ENCODE data around the gene DYTN. TPM values are rescaled to one million over a fixed set of nuclear protein-coding genes. Genes with fewer than 3 reads are reported as not detected.

Gene DYTN
- total and polyA plus RNA-seq, 2 donors = not detected

DNA sequence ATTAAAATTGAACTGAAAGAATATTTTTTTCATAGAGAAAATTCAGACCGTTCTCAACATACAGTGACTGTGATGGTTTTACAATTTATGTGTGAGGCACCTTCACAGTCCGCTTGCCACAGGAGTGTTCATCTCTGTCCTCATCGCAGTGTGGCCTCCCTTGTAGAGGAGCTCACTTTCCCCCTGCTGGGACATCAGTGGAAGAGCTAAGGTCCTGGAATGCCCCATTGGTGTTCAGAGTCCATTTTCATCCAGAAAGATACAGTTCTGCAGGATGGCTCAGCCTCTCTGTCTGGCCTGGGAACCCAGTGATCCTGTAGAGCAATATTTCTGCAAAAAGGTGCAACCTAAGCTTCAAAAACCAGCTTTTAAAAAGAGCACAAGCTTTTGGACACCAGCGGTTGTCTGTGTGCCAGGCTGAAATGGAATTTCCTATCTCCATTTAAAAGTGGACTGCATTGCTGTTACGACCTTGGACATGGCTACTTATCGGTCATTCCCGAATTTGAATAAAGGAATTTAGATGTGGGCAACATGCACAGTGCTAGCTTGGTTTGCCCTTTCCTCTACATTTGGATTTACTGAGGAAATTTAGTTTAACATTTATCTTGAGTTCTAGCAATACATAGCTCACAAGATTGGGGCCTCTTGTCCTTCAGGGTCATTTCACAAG, 102.6 kb downstream of the DYTN start:
- H3K4me3 ChIP-seq (ENCODE audit: low read depth, low read length) = no peak overlapping the region
- no peak overlapping the region for H3K27ac ChIP-seq (ENCODE audit: low read depth)
- WGBS = 86% methylated on average over 7 of the region's 7 CpGs
- no peak for DNase-seq (ENCODE audit: extremely low spot score)
- no peaks in the 10 kb centered on the region for H3K4me1 ChIP-seq (ENCODE audit: insufficient read depth)
- no peaks in the 10 kb centered on the region for H3K36me3 ChIP-seq (ENCODE audit: insufficient read depth)

DNA sequence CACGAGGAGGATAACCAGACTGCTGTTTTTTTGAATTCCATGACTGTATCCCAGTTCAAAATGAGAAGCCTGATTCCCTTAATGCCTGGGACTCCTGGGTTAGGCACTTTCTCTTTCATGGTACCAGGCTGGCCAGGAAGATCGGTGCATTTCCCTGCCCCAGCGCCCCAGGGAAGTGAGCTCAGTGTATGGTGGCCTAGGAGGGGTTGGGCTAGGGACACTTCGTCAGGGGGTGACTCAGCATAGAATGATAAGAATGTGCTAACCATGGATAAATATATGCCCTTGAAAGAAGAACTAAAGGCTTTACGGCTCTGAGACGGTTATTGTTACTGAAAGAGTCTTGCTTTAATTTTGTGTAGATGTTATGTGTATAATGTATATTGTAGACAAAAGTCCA, 103.4 kb downstream of the DYTN start:
- DNase-seq (ENCODE audit: extremely low spot score) = no peak
- 78% methylated on average over 6 of the region's 6 CpGs for WGBS
- H3K36me3 ChIP-seq (ENCODE audit: insufficient read depth) = no peaks in the 10 kb centered on the region
- no peak overlapping the region for H3K4me3 ChIP-seq (ENCODE audit: low read depth, low read length)
- H3K4me1 ChIP-seq (ENCODE audit: insufficient read depth) = no peaks in the 10 kb centered on the region
- no peak overlapping the region for H3K27ac ChIP-seq (ENCODE audit: low read depth)

DNA sequence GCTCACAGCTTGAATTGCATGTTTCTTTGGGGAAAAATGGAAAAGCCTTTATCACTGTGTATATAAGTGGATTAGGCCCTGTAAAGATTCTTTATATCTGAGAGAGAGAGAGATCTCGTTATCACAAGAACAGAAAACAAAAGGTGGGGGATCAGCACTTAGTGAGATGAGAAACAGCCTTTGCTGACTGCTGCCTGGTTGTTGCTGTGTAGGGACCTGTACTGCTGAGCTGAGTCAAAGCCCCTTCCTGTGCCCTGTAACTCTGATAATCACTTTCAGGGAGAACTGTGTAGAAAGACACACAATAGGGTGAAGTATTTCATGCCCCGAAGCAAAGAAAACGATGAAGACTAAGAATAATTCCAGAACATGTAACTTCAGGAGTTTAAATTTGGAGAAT, 106.5 kb downstream of the DYTN start:
- DNase-seq (ENCODE audit: extremely low spot score) = no peak
- Histone ChIP-seq H3K4me3 (ENCODE audit: low read depth, low read length) (no peak overlapping the region), H3K4me1 (ENCODE audit: insufficient read depth) (no peaks in the 10 kb centered on the region), H3K27ac (ENCODE audit: low read depth) (no peak overlapping the region), H3K36me3 (ENCODE audit: insufficient read depth) (no peaks in the 10 kb centered on the region)
- 33% methylated on average over 3 of the region's 3 CpGs for WGBS

DNA sequence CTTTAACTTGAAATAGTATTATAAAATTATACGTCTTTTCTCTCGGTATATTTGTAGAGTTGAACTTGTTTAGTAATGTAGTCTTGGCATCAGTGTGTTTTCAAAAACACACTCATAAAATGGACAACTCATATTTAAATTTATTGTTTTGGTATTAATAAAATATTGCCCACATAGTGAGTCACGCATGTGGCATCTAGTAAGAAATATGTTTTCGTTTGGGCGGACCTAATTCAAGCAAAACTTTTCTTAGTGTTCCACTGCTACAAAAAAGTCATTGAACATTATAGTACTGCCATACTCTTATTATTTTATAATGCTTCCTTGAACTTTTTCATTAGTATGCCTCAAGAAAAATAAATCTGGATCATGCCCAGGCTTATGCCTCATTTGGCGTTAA, 107.0 kb downstream of the DYTN start:
- Histone ChIP-seq H3K4me3 (ENCODE audit: low read depth, low read length) (no peak overlapping the region), H3K27ac (ENCODE audit: low read depth) (no peak overlapping the region), H3K36me3 (ENCODE audit: insufficient read depth) (no peaks in the 10 kb centered on the region), H3K4me1 (ENCODE audit: insufficient read depth) (no peaks in the 10 kb centered on the region)
- 67% methylated on average over 6 of the region's 6 CpGs for WGBS
- DNase-seq (ENCODE audit: extremely low spot score) = no peak

DNA sequence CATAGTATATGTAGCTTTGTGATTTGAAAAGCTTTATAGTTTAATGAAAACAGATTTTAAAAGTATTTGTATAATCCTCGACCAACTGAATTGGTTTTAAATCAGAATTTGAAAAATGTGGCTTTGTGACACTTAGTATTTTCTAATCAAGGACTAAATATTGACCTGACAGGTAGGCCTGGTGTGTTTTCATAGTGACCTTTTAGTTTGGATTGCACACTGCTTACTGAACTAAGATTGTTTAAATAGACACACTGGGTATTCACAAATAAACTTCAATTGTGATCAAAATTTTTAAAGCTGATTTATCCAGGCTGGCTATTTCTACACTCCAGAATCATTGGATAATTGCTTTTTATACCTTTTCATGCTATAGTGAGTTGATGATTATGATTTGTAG, 107.7 kb downstream of the DYTN start:
- H3K4me1 ChIP-seq (ENCODE audit: insufficient read depth) = no peaks in the 10 kb centered on the region
- 82% methylated on average over 1 of the region's 1 CpG for WGBS
- no peak overlapping the region for H3K27ac ChIP-seq (ENCODE audit: low read depth)
- H3K4me3 ChIP-seq (ENCODE audit: low read depth, low read length) = no peak overlapping the region
- no peaks in the 10 kb centered on the region for H3K36me3 ChIP-seq (ENCODE audit: insufficient read depth)
- no peak for DNase-seq (ENCODE audit: extremely low spot score)

DNA sequence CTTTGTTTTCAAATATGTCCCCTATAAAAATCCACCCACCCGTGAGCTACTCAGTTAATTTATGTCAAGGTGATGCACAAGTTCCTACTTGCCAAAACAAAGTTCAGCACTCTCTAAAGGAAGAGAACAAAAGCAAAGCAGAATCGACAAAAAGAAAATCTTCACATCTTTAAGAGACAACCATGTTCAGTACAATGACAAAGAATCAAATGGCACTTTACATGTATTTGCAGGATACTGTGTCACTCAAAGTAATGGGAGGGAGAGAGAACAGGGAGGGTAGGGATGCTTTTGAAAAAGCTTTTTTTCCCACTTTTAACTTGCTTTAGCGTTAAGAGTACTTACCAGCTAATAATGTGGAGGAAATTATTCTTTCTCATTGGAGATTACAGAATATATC, 115.0 kb downstream of the DYTN start:
- Histone ChIP-seq H3K27ac (ENCODE audit: low read depth) (no peak overlapping the region), H3K4me3 (ENCODE audit: low read depth, low read length) (no peak overlapping the region), H3K36me3 (ENCODE audit: insufficient read depth) (no peaks in the 10 kb centered on the region), H3K4me1 (ENCODE audit: insufficient read depth) (no peaks in the 10 kb centered on the region)
- WGBS = 81% methylated on average over 3 of the region's 3 CpGs
- DNase-seq (ENCODE audit: extremely low spot score) = no peak

Small RNAs within 50 kb of the gene (small RNA-seq; reads per million reads assigned to genes)
- gene RF00019 = not detected

Other genes starting within 250 kb of the DYTN start
- gene FAM237A, start 75.9 kb downstream of the DYTN start, total RNA-seq = not detected
- gene FAM237A, start 75.9 kb downstream of the DYTN start, polyA plus RNA-seq = not detected
- 1.2 TPM for gene MDH1B, start 46.9 kb upstream of the DYTN start, total RNA-seq
- 0.39 TPM for gene MDH1B, start 46.9 kb upstream of the DYTN start, polyA plus RNA-seq
- 60.8 TPM for gene FASTKD2, start 47.2 kb upstream of the DYTN start, total RNA-seq
- 19.1 TPM for gene FASTKD2, start 47.2 kb upstream of the DYTN start, polyA plus RNA-seq
- gene CPO, start 221.1 kb upstream of the DYTN start, total RNA-seq = 0.53 TPM
- 0.35 TPM for gene CPO, start 221.1 kb upstream of the DYTN start, polyA plus RNA-seq